Trophoblast cell (in vitro differentiated cells and primary cell): ENCODE data around the gene ISOC2.
"Not testable (repeated sequence)": the region's sequence is repeated elsewhere in the genome, so short reads cannot be mapped to it uniquely, and the experiment has no call there.

Experiments
- DNase-seq, 2 donors: peaks; one replicate each; pipeline ENCODE4 v3.0.0-alpha.2; 2016
- H2AFZ ChIP-seq: 2 replicates; pipeline ENCODE4 v1.6.1; 2013; ENCODE audit warnings: low read length, moderate library complexity, mild to moderate bottlenecking; ENCODE audit not compliant: insufficient read depth, poor library complexity
- H2AK5ac ChIP-seq: 2 replicates; pipeline ENCODE4 v1.6.1; 2013; ENCODE audit warnings: mild to moderate bottlenecking, low read length
- H2BK120ac ChIP-seq: 2 replicates; pipeline ENCODE4 v1.6.1; 2013; ENCODE audit warnings: low read length, mild to moderate bottlenecking, moderate library complexity; ENCODE audit not compliant: insufficient read depth, poor library complexity
- H2BK12ac ChIP-seq: 2 replicates; pipeline ENCODE4 v1.6.1; 2013; ENCODE audit warnings: mild to moderate bottlenecking, low read length, moderate library complexity
- H2BK5ac ChIP-seq: 2 replicates; pipeline ENCODE4 v1.6.1; 2013; ENCODE audit warnings: low read length, low read depth, moderate library complexity, mild to moderate bottlenecking; ENCODE audit not compliant: poor library complexity
- H3K14ac ChIP-seq: 2 replicates; pipeline ENCODE4 v1.6.1; 2013; ENCODE audit warnings: mild to moderate bottlenecking, low read length
- H3K18ac ChIP-seq: 2 replicates; pipeline ENCODE4 v1.6.1; 2013; ENCODE audit warnings: mild to moderate bottlenecking, low read length
- H3K23ac ChIP-seq: 2 replicates; pipeline ENCODE4 v1.6.1; 2013; ENCODE audit warnings: low read length
- H3K27ac ChIP-seq: 2 replicates; pipeline ENCODE4 v1.5.1; 2013; ENCODE audit warnings: low read depth, mild to moderate bottlenecking, inconsistent platforms, low read length, moderate library complexity
- H3K27me3 ChIP-seq: 2 replicates; pipeline ENCODE4 v1.6.1; 2013; ENCODE audit warnings: inconsistent platforms, mild to moderate bottlenecking, low read length, moderate library complexity; ENCODE audit not compliant: insufficient read depth
- H3K36me3 ChIP-seq, 2 experiments: 1 replicate in 1 of 2; 2 replicates in 1 of 2; pipeline ENCODE4 v1.6.1; 2013; ENCODE audit warnings: low read length in 2 of 2, mild to moderate bottlenecking in 2 of 2, moderate library complexity in 1 of 2; ENCODE audit not compliant: insufficient read depth in 2 of 2, control insufficient read depth in 1 of 2
- H3K4ac ChIP-seq: 2 replicates; pipeline ENCODE4 v1.6.1; 2013; ENCODE audit warnings: low read depth, mild to moderate bottlenecking, low read length, moderate library complexity
- H3K4me1 ChIP-seq, 2 experiments: 1 replicate in 1 of 2; 2 replicates in 1 of 2; pipeline ENCODE4 v1.6.1; 2013; ENCODE audit warnings: low read length in 2 of 2, mild to moderate bottlenecking in 2 of 2, moderate library complexity in 1 of 2; ENCODE audit not compliant: insufficient read depth in 2 of 2, control insufficient read depth in 1 of 2
- H3K4me2 ChIP-seq: 2 replicates; pipeline ENCODE4 v1.6.1; 2013; ENCODE audit warnings: inconsistent platforms, mild to moderate bottlenecking, low read length, moderate library complexity
- H3K4me3 ChIP-seq: 2 replicates; pipeline ENCODE4 v1.5.1; 2013; ENCODE audit warnings: mild to moderate bottlenecking, low read depth, low read length, inconsistent platforms
- H3K79me1 ChIP-seq: one replicate; pipeline ENCODE4 v1.6.1; 2013; ENCODE audit warnings: low read length
- H3K79me2 ChIP-seq: 2 replicates; pipeline ENCODE4 v1.6.1; 2013; ENCODE audit warnings: low read length, mild to moderate bottlenecking; ENCODE audit not compliant: control insufficient read depth, insufficient read depth, poor library complexity
- H3K9ac ChIP-seq: 2 replicates; pipeline ENCODE4 v1.6.1; 2013; ENCODE audit warnings: mild to moderate bottlenecking, low read length
- H3K9me3 ChIP-seq: 2 replicates; pipeline ENCODE4 v1.6.1; 2013; ENCODE audit warnings: low read depth, mild to moderate bottlenecking, control low read depth, inconsistent platforms, low read length; ENCODE audit not compliant: insufficient read depth
- H4K12ac ChIP-seq: 2 replicates; pipeline ENCODE4 v1.6.1; 2013; ENCODE audit warnings: low read depth, mild to moderate bottlenecking, low read length, moderate library complexity
- H4K8ac ChIP-seq: 2 replicates; pipeline ENCODE4 v1.6.1; 2013; ENCODE audit warnings: low read depth, mild to moderate bottlenecking, low read length, moderate library complexity
- H4K91ac ChIP-seq: one replicate; pipeline ENCODE4 v1.6.1; 2013; ENCODE audit warnings: low read depth, mild to moderate bottlenecking, low read length, moderate library complexity
- WGBS: extraction: QIAGEN DNeasy Blood & Tissue Kit; methylation state at CpG from one replicate; pipeline ENCODE4 v1.1.7; 2013; ENCODE audit warnings: missing lambda C conversion rate; ENCODE audit not compliant: insufficient read length, insufficient coverage; ENCODE audit errors: extremely low coverage; 5-methylcytosine and 5-hydroxymethylcytosine counted together

The ISOC2 gene

DNA sequence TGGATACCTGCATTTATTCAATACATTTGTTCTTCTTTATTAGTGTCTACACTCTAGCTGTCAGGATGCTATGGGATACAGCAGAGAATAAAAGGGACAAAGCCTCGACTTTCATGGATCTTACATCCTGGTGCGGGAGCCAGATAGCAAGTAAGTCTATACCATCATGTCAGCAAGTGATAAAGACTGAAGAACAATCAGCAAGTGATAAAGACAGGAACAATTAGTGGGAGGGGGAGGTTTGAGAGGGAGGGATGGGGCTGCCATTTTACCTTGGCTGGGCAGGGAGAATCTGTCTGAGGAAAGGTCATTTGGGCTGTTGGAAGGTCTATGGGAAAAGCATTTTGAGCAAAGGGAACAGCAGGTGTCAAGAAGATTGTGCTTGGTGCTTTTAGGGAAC, 51.3 kb downstream of the ISOC2 start:
- Histone ChIP-seq H2AK5ac (no peak overlapping the region), H3K4me3 (no peak overlapping the region), H3K9me3 (peaks cover 4% of the 10 kb centered on the region), H4K91ac (no peak overlapping the region), H4K8ac (no peak overlapping the region), H2BK120ac (no peak overlapping the region), H3K4me2 (no peak overlapping the region), H3K27ac (no peak overlapping the region), H3K79me2 (peaks cover 18% of the 10 kb centered on the region), H3K36me3 (peaks cover 13 to 16% of the 10 kb centered on the region in 2 experiments), H3K79me1 (peaks cover 12% of the 10 kb centered on the region), H2AFZ (no peak overlapping the region), H3K18ac (no peak overlapping the region), H3K4me1 (peaks cover 12 to 19% of the 10 kb centered on the region in 2 experiments), H3K9ac (no peak overlapping the region), H4K12ac (no peak overlapping the region), H3K14ac (no peak overlapping the region), H3K4ac (no peak overlapping the region), H2BK12ac (no peak overlapping the region), H2BK5ac (no peak overlapping the region), H3K23ac (no peak overlapping the region), H3K27me3 (no peaks in the 10 kb centered on the region)
- WGBS = no CpG with 5 or more reads among the region's 2 CpGs
- no peak for DNase-seq

DNA sequence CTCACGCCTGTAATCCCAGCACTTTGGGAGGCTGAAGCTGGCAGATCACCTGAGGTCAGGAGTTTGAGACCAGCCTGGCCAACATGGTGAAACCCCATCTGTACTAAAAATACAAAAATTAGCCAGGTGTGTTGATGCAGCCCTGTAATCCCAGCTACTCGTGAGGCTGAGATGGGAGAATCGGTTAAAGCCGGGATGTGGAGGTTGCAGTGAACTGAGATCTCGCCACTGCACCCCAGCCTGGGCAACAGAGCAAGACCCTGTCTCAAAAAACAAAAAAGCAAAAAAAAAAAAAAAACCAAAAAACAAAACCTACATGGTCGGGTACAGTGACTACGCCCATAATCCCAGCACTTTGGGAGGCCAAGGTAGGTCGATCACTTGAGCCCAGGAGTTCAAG, 52.3 kb downstream of the ISOC2 start:
- H3K18ac ChIP-seq = not testable (repeated sequence)

DNA sequence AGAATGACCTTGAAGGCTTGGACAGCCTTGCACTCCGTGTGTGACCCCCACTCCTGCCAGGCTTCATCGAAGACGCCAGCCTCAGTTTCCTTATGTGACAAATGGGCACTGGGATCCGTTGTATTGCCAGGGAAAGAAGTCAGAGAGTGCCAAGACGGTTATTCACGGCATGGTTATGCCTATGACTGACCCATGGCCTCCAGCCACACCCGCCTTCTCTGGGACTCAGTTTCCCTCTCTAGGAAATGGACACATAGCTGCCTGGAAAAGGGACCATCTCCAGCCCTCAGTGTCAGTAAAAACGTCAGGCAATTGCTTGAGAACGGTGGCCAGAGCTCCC, 52.9 kb downstream of the ISOC2 start:
- Histone ChIP-seq H3K4ac (peak overlapping the region; percentile 78), H2AFZ (peak overlapping the region; percentile 82), H3K79me1 (peaks cover 12% of the 10 kb centered on the region), H3K14ac (peak overlapping the region; percentile 96), H3K79me2 (peaks cover 18% of the 10 kb centered on the region), H3K9ac (peak overlapping the region; percentile 37), H4K8ac (peak overlapping the region; percentile 97), H3K4me3 (no peak overlapping the region), H4K12ac (peak overlapping the region; percentile 95), H2BK5ac (peak overlapping the region; percentile 87), H2BK12ac (peak overlapping the region; percentile 33), H3K23ac (no peak overlapping the region), H4K91ac (peak overlapping the region; percentile 97), H3K36me3 (peaks cover 22 to 26% of the 10 kb centered on the region in 2 experiments), H3K4me1 (peaks cover 12 to 19% of the 10 kb centered on the region in 2 experiments), H3K27me3 (no peaks in the 10 kb centered on the region), H3K18ac (peak overlapping the region; percentile 91), H3K9me3 (peaks cover 4% of the 10 kb centered on the region), H3K27ac (peak overlapping the region; percentile 68), H2AK5ac (peak overlapping the region; percentile 95), H3K4me2 (peak overlapping the region; percentile 60), H2BK120ac (peak overlapping the region; percentile 89)
- WGBS = no CpG with 5 or more reads among the region's 9 CpGs
- no peak for DNase-seq

More for the DNA sequence above, 52.3 kb downstream of the ISOC2 start:
- peaks cover 12 to 19% of the 10 kb centered on the region in 2 experiments for H3K4me1 ChIP-seq
- H3K79me1 ChIP-seq = peaks cover 12% of the 10 kb centered on the region
- not testable (repeated sequence) for H4K91ac ChIP-seq, H2BK120ac ChIP-seq, H3K9ac ChIP-seq, H3K4me2 ChIP-seq, H3K9me3 ChIP-seq, H3K27me3 ChIP-seq, H3K14ac ChIP-seq, H3K23ac ChIP-seq, H2BK5ac ChIP-seq, H2AK5ac ChIP-seq, H3K4ac ChIP-seq, H3K27ac ChIP-seq, H2AFZ ChIP-seq, H4K12ac ChIP-seq, DNase-seq, H2BK12ac ChIP-seq, H3K4me3 ChIP-seq, H4K8ac ChIP-seq
- peaks cover 18% of the 10 kb centered on the region for H3K79me2 ChIP-seq
- peaks cover 19 to 21% of the 10 kb centered on the region in 2 experiments for H3K36me3 ChIP-seq
- no CpG with 5 or more reads among the region's 8 CpGs for WGBS

DNA sequence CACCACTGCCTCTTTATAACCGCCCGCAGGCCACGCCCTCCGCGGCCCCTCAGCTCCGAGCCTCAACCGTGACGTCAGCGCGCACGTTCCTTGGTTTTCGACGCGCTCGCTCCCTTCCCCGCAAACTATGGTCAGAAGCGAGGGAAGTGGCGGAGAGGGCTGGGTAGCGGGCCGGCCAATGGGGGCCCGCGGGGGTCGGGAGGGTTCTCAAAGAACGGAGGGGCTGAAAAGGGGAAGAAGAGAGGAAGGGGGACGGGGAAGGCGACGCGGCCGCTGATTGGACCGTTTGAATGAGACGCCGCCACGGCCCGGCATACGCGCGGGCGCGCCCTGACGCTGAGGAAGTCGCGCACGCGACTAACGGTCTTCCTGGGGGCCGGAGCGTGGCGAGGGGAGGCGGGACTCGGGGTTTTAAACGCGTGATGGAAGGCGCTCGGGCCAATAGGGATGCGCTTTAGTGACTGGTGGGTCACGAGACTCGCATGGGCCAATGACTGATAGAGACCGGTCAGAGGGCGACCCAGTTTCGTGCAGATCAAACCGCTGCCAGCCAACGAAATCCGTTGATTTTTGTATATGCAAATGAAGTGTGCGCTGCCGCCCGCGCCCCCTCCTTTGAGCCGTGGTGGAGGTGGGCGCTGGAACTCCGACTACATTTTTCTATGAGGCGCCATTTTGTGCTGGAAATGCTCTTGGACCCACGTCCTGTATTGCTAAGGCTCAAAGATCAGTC, 53.5 kb downstream of the ISOC2 start:
- H3K27ac ChIP-seq = peak overlapping the region; percentile 94
- peak overlapping the region; percentile 89 for H2BK120ac ChIP-seq
- peak overlapping the region; percentile 73 for H3K4me2 ChIP-seq

More for the DNA sequence above, 53.5 kb downstream of the ISOC2 start:
- H2BK5ac ChIP-seq = peak overlapping the region; percentile 88
- peaks cover 4% of the 10 kb centered on the region for H3K9me3 ChIP-seq
- H3K9ac ChIP-seq = peak overlapping the region; percentile 37
- no peak overlapping the region for H3K23ac ChIP-seq
- peak overlapping the region; percentile 97 for H4K8ac ChIP-seq
- no peaks in the 10 kb centered on the region for H3K27me3 ChIP-seq
- peak; percentile 98 to 99 for DNase-seq
- H2AK5ac ChIP-seq = peak overlapping the region; percentile 95
- H3K79me2 ChIP-seq = peaks cover 18% of the 10 kb centered on the region
- peak overlapping the region; percentile 98 for H4K91ac ChIP-seq
- H3K14ac ChIP-seq = peak overlapping the region; percentile 96
- peaks cover 12% of the 10 kb centered on the region for H3K79me1 ChIP-seq
- peak overlapping the region; percentile 82 for H2AFZ ChIP-seq
- H4K12ac ChIP-seq = peak overlapping the region; percentile 95
- peaks cover 26 to 31% of the 10 kb centered on the region in 2 experiments for H3K36me3 ChIP-seq
- H3K4ac ChIP-seq = peak overlapping the region; percentile 78
- no CpG with 5 or more reads among the region's 72 CpGs for WGBS
- peak overlapping the region; percentile 33 for H2BK12ac ChIP-seq
- peak overlapping the region; percentile 91 for H3K18ac ChIP-seq
- H3K4me3 ChIP-seq = peak overlapping the region; percentile 88
- H3K4me1 ChIP-seq = peaks cover 12 to 19% of the 10 kb centered on the region in 2 experiments
